HEK293 (cell line): ENCODE data around the gene NEURL1.

ENCODE experiments used
- CTCF ChIA-PET: fragments of 350-600 bp; formaldehyde crosslinking; extraction: SDS; loops from one replicate; lab custom pipeline; 2021; ENCODE audit warnings: antibody characterized with exemption; lab: Yijun Ruan, JAX
- POLR2A ChIA-PET: fragments of 300-600 bp; formaldehyde crosslinking; extraction: SDS; loops from one replicate; lab custom pipeline; 2020; ENCODE audit warnings: antibody characterized with exemption, inconsistent platforms; lab: Yijun Ruan, JAX
- H3K27ac ChIP-seq: fragments of 200-500 bp; sonication (Bioruptor generic); 2 replicates; pipeline ENCODE4 v1.5.1; 2014; ENCODE audit warnings: low read depth, low read length, control low read depth, inconsistent platforms; ENCODE audit errors: extremely low read depth
- H3K36me3 ChIP-seq, 2 experiments: fragments of 200-500 bp in 1 of 2; sonication (Bioruptor generic) in 1 of 2; 1 replicate in 1 of 2; 2 replicates in 1 of 2; pipeline ENCODE4 v1.5.1; 2014 to 2017; ENCODE audit warnings: inconsistent platforms in 2 of 2, low read length in 2 of 2; ENCODE audit not compliant: control insufficient read depth in 2 of 2, insufficient read depth in 1 of 2
- H3K4me1 ChIP-seq: fragments of 200-500 bp; sonication (Bioruptor generic); 2 replicates; pipeline ENCODE4 v1.5.1; 2014; ENCODE audit warnings: mild to moderate bottlenecking, low read length, inconsistent platforms; ENCODE audit not compliant: control insufficient read depth, insufficient read depth
- H3K4me3 ChIP-seq: 2 replicates; pipeline ENCODE4 v1.5.1; 2011; ENCODE audit warnings: low read depth, mild to moderate bottlenecking, control low read depth, low read length, moderate library complexity
- H3K9me3 ChIP-seq: fragments of 200-500 bp; sonication (Bioruptor generic); 2 replicates; pipeline ENCODE4 v1.5.1; 2014; ENCODE audit warnings: low read depth, low read length, inconsistent platforms; ENCODE audit not compliant: control insufficient read depth, insufficient read depth
- GLI4 ChIP-seq: fragments of 450-650 bp; formaldehyde crosslinking; IDR thresholded peaks from 2 replicates; pipeline ENCODE4 v1.5.1; 2016; ENCODE audit warnings: missing biosample characterization, missing genetic modification characterization
- HOXA7 ChIP-seq: sonication (generic); formaldehyde crosslinking; IDR thresholded peaks from 2 replicates; pipeline ENCODE4 v1.8.1; 2022; ENCODE audit warnings: missing genetic modification reagents, borderline replicate concordance
- KLF8 ChIP-seq: fragments of 450-650 bp; formaldehyde crosslinking; IDR thresholded peaks from 2 replicates; pipeline ENCODE4 v1.5.1; 2016; ENCODE audit warnings: missing biosample characterization, missing genetic modification characterization
- KLF9 ChIP-seq: fragments of 450-650 bp; formaldehyde crosslinking; IDR thresholded peaks from 2 replicates; pipeline ENCODE4 v1.5.1; 2016; ENCODE audit warnings: missing biosample characterization, missing genetic modification characterization, low read depth
- PATZ1 ChIP-seq: fragments of 450-650 bp; formaldehyde crosslinking; IDR thresholded peaks from 2 replicates; pipeline ENCODE4 v1.5.1; 2016; ENCODE audit warnings: missing biosample characterization, missing genetic modification characterization
- PRDM4 ChIP-seq: fragments of 450-650 bp; formaldehyde crosslinking; IDR thresholded peaks from 2 replicates; pipeline ENCODE4 v1.5.1; 2017; ENCODE audit warnings: missing biosample characterization, missing genetic modification characterization
- SP2 ChIP-seq: fragments of 450-650 bp; formaldehyde crosslinking; IDR thresholded peaks from 2 replicates; pipeline ENCODE4 v1.5.1; 2016; ENCODE audit warnings: missing biosample characterization, missing genetic modification characterization
- ZBTB21 ChIP-seq: fragments of 450-650 bp; formaldehyde crosslinking; IDR thresholded peaks from 2 replicates; pipeline ENCODE4 v1.5.1; 2017; ENCODE audit warnings: missing biosample characterization, missing genetic modification characterization
- ZBTB7A ChIP-seq: fragments of 450-650 bp; formaldehyde crosslinking; IDR thresholded peaks from 2 replicates; pipeline ENCODE4 v1.5.1; 2016; ENCODE audit warnings: low read depth, missing biosample characterization, missing genetic modification characterization
- ZFHX2 ChIP-seq: fragments of 450-650 bp; formaldehyde crosslinking; conservative IDR thresholded peaks from 2 replicates; pipeline ENCODE4 v1.5.1; 2016; ENCODE audit warnings: missing biosample characterization, missing genetic modification characterization
- ZIC2 ChIP-seq: fragments of 450-650 bp; formaldehyde crosslinking; IDR thresholded peaks from 2 replicates; pipeline ENCODE4 v1.5.1; 2016; ENCODE audit warnings: missing biosample characterization, missing genetic modification characterization
- ZNF214 ChIP-seq: fragments of 450-650 bp; formaldehyde crosslinking; IDR thresholded peaks from 2 replicates; pipeline ENCODE4 v1.5.1; 2017; ENCODE audit warnings: missing biosample characterization, mild to moderate bottlenecking, missing genetic modification characterization, borderline replicate concordance
- ZNF221 ChIP-seq: fragments of 450-650 bp; formaldehyde crosslinking; IDR thresholded peaks from 2 replicates; pipeline ENCODE4 v1.5.1; 2017; ENCODE audit warnings: missing biosample characterization, missing genetic modification characterization, borderline replicate concordance
- ZNF239 ChIP-seq: fragments of 450-650 bp; formaldehyde crosslinking; IDR thresholded peaks from 2 replicates; pipeline ENCODE4 v1.5.1; 2016; ENCODE audit warnings: missing biosample characterization, missing genetic modification characterization
- ZNF473 ChIP-seq: fragments of 450-650 bp; formaldehyde crosslinking; IDR thresholded peaks from 2 replicates; pipeline ENCODE4 v1.5.1; 2017; ENCODE audit warnings: missing biosample characterization, missing genetic modification characterization
- ZNF48 ChIP-seq: fragments of 450-650 bp; formaldehyde crosslinking; IDR thresholded peaks from 2 replicates; pipeline ENCODE4 v1.5.1; 2016; ENCODE audit warnings: missing biosample characterization, missing genetic modification characterization
- ZNF555 ChIP-seq: fragments of 450-650 bp; formaldehyde crosslinking; conservative IDR thresholded peaks from 2 replicates; pipeline ENCODE4 v1.5.1; 2017; ENCODE audit warnings: missing biosample characterization, mild to moderate bottlenecking, missing genetic modification characterization, inconsistent platforms
- ZNF558 ChIP-seq: fragments of 450-650 bp; formaldehyde crosslinking; IDR thresholded peaks from 2 replicates; pipeline ENCODE4 v1.5.1; 2016; ENCODE audit warnings: missing biosample characterization, missing genetic modification characterization
- ZNF580 ChIP-seq: fragments of 450-650 bp; formaldehyde crosslinking; IDR thresholded peaks from 2 replicates; pipeline ENCODE4 v1.5.1; 2016; ENCODE audit warnings: missing biosample characterization, missing genetic modification characterization
- ZNF610 ChIP-seq: fragments of 450-650 bp; formaldehyde crosslinking; IDR thresholded peaks from 2 replicates; pipeline ENCODE4 v1.5.1; 2016; ENCODE audit warnings: missing biosample characterization, missing genetic modification characterization, borderline replicate concordance
- ZNF623 ChIP-seq: fragments of 450-650 bp; formaldehyde crosslinking; IDR thresholded peaks from 2 replicates; pipeline ENCODE4 v1.5.1; 2016; ENCODE audit warnings: missing biosample characterization, missing genetic modification characterization
- ZNF837 ChIP-seq: fragments of 450-650 bp; formaldehyde crosslinking; IDR thresholded peaks from 2 replicates; pipeline ENCODE4 v1.5.1; 2016; ENCODE audit warnings: missing biosample characterization, missing genetic modification characterization
- TF ChIP-seq, protein P1 (sequence below): fragments of 450-650 bp; formaldehyde crosslinking; IDR thresholded peaks from 2 replicates; pipeline ENCODE4; 2016; ENCODE audit warnings: missing biosample characterization, missing genetic modification characterization
- TF ChIP-seq, protein P2 (sequence below): fragments of 450-650 bp; formaldehyde crosslinking; IDR thresholded peaks from 2 replicates; pipeline ENCODE4 v1.5.1; 2016; ENCODE audit warnings: missing biosample characterization, missing genetic modification characterization, borderline replicate concordance

The NEURL1 gene

GRCh38 chr10:103622935-103623574 lies 129.6 kb downstream of the NEURL1 start:
- ChIA-PET POLR2A (interaction anchor here (1.1 kb wide), 1 partner anchor 23 kb away, joined by 3 read pairs; no protein-coding TSS in a partner anchor), CTCF (no interaction called here)
- TF ChIP-seq PRDM4 (tag by site-specific recombination), result no peak
- no peak for TF ChIP-seq ZFHX2 (tag by site-specific recombination)
- no peak for TF ChIP-seq ZNF580 (tag by site-specific recombination)
- no peak for TF ChIP-seq ZNF239 (tag by site-specific recombination)
- no peak for TF ChIP-seq GLI4 (tag by site-specific recombination)
- TF ChIP-seq ZNF558, result no peak
- no peak for TF ChIP-seq ZNF473 (tag by site-specific recombination)
- TF ChIP-seq ZNF837 (tag by site-specific recombination), result no peak
- Histone ChIP-seq H3K27ac (no peak overlapping the region), H3K36me3 (peaks cover 0 to 95% of the 10 kb centered on the region in 2 experiments; a peak in 1 of 3 replicates), H3K4me1 (no peaks in the 10 kb centered on the region), H3K4me3 (no peak overlapping the region), H3K9me3 (no peaks in the 10 kb centered on the region)

GRCh38 chr10:103626178-103626577 lies 132.7 kb downstream of the NEURL1 start:
- no peaks in the 10 kb centered on the region for H3K4me1 ChIP-seq
- no peaks in the 10 kb centered on the region for H3K9me3 ChIP-seq
- peaks cover 0 to 92% of the 10 kb centered on the region in 2 experiments; a peak in 1 of 3 replicates for H3K36me3 ChIP-seq
- TF ChIP-seq KLF8 (tag by site-specific recombination), result no peak
- no peak for TF ChIP-seq ZBTB21
- TF ChIP-seq ZIC2 (tag by site-specific recombination), result no peak
- no peak for TF ChIP-seq ZNF558
- TF ChIP-seq, protein P1, sequence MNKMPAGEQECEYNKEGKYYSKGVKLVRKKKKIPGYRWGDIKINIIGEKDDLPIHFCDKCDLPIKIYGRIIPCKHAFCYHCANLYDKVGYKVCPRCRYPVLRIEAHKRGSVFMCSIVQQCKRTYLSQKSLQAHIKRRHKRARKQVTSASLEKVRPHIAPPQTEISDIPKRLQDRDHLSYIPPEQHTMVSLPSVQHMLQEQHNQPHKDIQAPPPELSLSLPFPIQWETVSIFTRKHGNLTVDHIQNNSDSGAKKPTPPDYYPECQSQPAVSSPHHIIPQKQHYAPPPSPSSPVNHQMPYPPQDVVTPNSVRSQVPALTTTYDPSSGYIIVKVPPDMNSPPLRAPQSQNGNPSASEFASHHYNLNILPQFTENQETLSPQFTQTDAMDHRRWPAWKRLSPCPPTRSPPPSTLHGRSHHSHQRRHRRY (tag by site-specific recombination), result no peak
- TF ChIP-seq SP2 (tag by site-specific recombination), result no peak
- TF ChIP-seq ZNF555, result no peak
- no peak for TF ChIP-seq ZBTB7A (tag by site-specific recombination)
- TF ChIP-seq KLF9 (tag by site-specific recombination), result no peak
- no peak for TF ChIP-seq ZNF610 (tag by site-specific recombination)
- no peak for TF ChIP-seq ZNF214 (tag by site-specific recombination)
- TF ChIP-seq, protein P2, sequence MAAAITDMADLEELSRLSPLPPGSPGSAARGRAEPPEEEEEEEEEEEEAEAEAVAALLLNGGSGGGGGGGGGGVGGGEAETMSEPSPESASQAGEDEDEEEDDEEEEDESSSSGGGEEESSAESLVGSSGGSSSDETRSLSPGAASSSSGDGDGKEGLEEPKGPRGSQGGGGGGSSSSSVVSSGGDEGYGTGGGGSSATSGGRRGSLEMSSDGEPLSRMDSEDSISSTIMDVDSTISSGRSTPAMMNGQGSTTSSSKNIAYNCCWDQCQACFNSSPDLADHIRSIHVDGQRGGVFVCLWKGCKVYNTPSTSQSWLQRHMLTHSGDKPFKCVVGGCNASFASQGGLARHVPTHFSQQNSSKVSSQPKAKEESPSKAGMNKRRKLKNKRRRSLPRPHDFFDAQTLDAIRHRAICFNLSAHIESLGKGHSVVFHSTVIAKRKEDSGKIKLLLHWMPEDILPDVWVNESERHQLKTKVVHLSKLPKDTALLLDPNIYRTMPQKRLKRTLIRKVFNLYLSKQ (tag by site-specific recombination), result no peak
- no peak for TF ChIP-seq PATZ1 (tag by site-specific recombination)
- TF ChIP-seq ZNF221 (tag by site-specific recombination), result no peak
- TF ChIP-seq HOXA7 (CRISPR knock-in tag), result no peak
- TF ChIP-seq ZNF48 (tag by site-specific recombination), result no peak
- no peak for TF ChIP-seq ZNF623 (tag by site-specific recombination)
- no peak overlapping the region for H3K27ac ChIP-seq
- H3K4me3 ChIP-seq, result no peak overlapping the region
- ChIA-PET CTCF (interaction anchor here (0.7 kb wide), 1 partner anchor 20 kb away, joined by 3 read pairs; no protein-coding TSS in a partner anchor), POLR2A (no interaction called here)
